Measurements from ENCODE around the gene MUC5B. TPM values are rescaled to one million over a fixed set of nuclear protein-coding genes. Genes with fewer than 3 reads are reported as not detected.

The MUC5B gene
- total RNA-seq, 4 donors from 2014 or later, result 0.22 to 0.61 (median 0.29) TPM; not detected in 1

DNA sequence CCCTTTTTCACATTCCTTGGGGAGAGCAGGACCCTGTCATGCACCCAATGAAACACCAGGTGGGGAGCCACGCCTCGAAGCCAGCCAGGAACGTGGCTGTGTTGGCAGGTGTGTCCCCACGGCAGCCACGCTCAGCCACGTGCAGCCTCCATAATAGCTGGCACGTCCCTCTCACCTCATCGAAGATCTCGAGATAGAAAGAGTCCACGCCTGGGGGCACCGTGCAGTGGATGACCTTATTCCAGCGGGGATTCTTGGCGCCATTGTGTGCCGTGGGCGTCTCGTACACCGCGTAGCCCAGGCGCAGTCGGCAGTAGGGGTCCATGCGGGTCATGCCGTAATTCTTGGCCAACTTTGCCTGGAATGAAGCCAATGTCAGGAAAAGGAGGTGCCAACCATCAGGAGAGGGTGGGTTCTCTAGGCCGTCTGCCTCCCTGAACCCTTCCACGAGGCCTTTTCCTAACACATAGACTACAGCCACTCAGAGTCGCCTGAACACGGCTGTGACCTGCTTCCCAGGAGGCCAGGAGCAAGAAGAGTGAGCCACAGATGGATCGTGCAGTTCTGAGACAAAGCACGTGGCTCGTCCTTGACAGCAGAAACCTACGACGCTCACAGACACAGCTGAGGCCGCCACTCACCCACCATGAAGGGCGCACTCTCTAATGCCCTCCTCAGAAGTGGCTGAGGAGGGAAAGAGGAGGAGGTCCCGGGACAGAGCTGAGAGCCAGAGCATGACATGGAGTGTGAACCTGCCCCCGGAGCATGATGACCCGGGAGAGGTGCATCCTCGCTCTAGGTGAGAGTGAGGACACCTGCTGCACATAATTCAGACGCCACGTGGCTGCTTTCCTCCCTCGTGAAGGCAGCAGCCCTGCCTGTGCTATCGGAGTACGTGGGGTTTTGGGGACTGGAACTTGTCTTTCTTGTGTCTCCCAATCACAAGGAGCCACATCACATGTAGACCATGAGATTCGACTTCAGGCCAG lies 67.5 kb downstream of the MUC5B start:
- DNase-seq (ENCODE audit: low spot score in 2 of 2), result no peak
- intact Hi-C loops (cut with DNase I; ENCODE audit: low total_unique reads), result no loop called here
- no peak for TF ChIP-seq CTCF (IDR thresholded peaks at IDR 0.05)
- no peak for TF ChIP-seq POLR2A (IDR thresholded peaks at IDR 0.05)
- whole genome bisulfite sequencing, 2 donors, result 90 to 93% methylated on average over 38 to 43 of the region's 43 CpGs
- H3K4me3 ChIP-seq (ENCODE audit: low read depth, poor library complexity, severe bottlenecking), result no peak overlapping the region

GRCh38 chr11:1291295-1292017 lies 68.6 kb downstream of the MUC5B start:
- peak in 1 of 2 donors; percentile 79 for DNase-seq (ENCODE audit: low spot score in 2 of 2)
- WGBS, 2 donors, result 92 to 93% methylated on average over 38 to 45 of the region's 46 CpGs

DNA sequence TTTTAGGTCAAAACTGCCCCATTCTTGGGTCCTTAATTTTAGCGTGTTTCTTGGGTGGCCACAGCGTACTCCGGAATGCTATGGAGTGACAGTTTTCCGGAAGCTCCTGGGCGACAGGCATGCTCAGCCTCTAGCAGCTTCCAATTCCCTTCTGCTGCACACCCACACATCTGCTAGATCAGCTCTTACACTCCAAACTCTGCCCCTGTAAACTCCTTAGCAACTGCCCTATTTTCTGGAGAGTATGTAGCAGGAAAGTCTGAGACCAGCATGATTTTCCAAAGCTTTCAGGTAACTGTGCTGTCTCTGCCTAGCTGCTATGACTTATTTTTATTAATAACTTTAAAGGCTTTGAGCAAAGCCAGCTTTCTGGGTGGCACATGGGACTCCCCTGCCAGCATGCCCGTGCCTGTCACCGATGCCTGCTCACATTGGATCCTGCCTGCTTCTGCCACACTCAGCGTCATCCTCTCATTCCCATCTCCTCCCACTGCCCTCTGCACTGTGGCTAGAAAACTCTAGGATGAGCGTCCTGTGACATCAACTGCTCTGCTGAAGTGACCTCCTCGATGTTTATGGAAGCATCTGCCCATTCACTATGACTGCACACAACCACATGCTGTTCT lies 69.3 kb downstream of the MUC5B start:
- TF ChIP-seq POLR2A (IDR thresholded peaks at IDR 0.05), result no peak
- no peak for TF ChIP-seq CTCF (IDR thresholded peaks at IDR 0.05)
- intact Hi-C loops (cut with DNase I; ENCODE audit: low total_unique reads), result no loop called here
- 50 to 56% methylated on average over 10 of the region's 10 CpGs for WGBS, 2 donors
- DNase-seq (ENCODE audit: low spot score in 2 of 2), result no peak
- H3K4me3 ChIP-seq (ENCODE audit: low read depth, poor library complexity, severe bottlenecking), result no peak overlapping the region

More at GRCh38 chr11:1291295-1292017, 68.6 kb downstream of the MUC5B start:
- TF ChIP-seq POLR2A (IDR thresholded peaks at IDR 0.05) (no peak), CTCF (IDR thresholded peaks at IDR 0.05) (no peak)
- H3K4me3 ChIP-seq (ENCODE audit: low read depth, poor library complexity, severe bottlenecking), result no peak overlapping the region
- intact Hi-C loops (cut with DNase I; ENCODE audit: low total_unique reads), result no loop called here

DNA sequence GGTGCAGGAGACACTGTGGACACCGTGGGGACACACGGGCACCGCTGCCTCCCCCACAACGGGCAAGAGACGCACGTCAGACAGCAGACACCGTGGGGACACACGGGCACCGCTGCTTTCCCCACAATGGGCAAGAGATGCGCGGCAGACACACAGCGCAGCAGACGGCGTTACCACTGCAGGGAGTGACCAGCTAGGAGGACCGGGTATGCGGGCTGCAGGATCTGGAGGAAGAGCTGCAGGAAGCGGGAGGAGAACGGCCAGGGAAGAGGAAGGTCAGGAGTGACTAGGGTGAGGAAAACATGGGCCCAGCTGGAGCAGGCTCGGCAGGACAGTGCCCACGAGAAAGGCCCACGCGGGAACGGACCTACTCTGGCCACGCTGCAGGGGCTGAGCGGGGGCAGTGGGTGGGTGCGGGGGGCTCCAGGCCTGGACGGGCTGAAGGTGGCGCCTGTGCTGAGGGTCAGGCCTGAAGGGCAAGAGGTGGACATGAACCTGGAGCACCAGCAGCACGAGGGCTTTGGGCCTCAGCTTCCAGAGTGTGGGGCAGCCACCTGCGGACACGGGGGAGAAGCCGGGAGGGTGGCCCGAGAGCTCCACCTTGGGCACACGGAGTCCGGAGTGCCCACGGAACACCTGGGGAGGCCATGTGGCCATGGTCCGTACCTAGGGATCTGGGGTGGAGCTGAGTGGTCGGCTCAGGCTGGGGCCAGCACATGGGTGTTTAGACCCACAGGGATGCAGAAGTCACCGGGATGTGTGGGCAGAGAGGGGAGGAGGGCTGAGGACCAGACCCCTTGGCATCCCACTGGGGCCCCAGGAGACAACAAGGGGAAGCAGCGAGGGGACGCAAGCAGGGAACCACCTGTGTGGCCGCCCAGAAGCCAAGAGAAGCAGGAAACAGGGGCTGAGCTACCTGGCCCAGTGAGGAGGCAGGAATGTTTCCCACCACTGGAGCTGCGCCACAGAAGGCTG lies 70.1 kb downstream of the MUC5B start:
- TF ChIP-seq POLR2A (IDR thresholded peaks at IDR 0.05) (no peak), CTCF (IDR thresholded peaks at IDR 0.05) (no peak)
- DNase-seq (ENCODE audit: low spot score in 2 of 2), result peak in 1 of 2 donors; percentile 82
- intact Hi-C loops (cut with DNase I; ENCODE audit: low total_unique reads), result no loop called here
- 88 to 92% methylated on average over 39 to 43 of the region's 43 CpGs for WGBS, 2 donors
- H3K4me3 ChIP-seq (ENCODE audit: low read depth, poor library complexity, severe bottlenecking), result no peak overlapping the region

DNA sequence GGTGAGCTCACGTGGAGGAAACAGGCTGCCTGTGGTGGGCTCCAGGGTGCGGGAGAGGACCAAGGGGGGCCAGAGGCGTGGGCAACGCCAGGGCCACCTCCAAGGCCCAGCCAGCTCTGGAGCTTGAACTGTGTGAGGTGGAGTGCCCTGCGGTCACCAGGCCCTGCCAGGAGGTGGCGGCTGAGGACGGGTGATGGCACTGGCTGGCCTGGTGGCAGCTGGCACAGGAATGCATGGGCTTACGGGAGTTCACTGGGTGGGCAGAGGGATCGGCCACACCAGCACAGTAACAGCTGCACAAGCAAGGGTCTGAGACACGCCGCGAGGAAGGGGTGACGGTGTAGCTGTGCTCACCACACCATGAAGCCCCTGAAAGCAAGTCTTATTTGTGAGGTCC lies 70.8 kb downstream of the MUC5B start:
- H3K4me3 ChIP-seq (ENCODE audit: low read depth, poor library complexity, severe bottlenecking), result no peak overlapping the region
- peak in 1 of 2 donors; percentile 80 for DNase-seq (ENCODE audit: low spot score in 2 of 2)
- intact Hi-C loops (cut with DNase I; ENCODE audit: low total_unique reads), result no loop called here
- TF ChIP-seq POLR2A (IDR thresholded peaks at IDR 0.05), result no peak
- TF ChIP-seq CTCF (IDR thresholded peaks at IDR 0.05), result no peak
- 84% methylated on average over 13 of the region's 13 CpGs for WGBS, 2 donors
